ENCODE measurements around the gene CHMP5. TPM values are rescaled to one million over a fixed set of nuclear protein-coding genes. Genes with fewer than 3 reads are reported as not detected.

Gene CHMP5
- total RNA-seq, 1 experiment from 2014 or later, result 61.8 TPM

GRCh38 chr9:33290247-33291030, 25.6 kb downstream of the CHMP5 start, which contains the start of gene NFX1 (continued):
- TF ChIP-seq, protein P1, sequence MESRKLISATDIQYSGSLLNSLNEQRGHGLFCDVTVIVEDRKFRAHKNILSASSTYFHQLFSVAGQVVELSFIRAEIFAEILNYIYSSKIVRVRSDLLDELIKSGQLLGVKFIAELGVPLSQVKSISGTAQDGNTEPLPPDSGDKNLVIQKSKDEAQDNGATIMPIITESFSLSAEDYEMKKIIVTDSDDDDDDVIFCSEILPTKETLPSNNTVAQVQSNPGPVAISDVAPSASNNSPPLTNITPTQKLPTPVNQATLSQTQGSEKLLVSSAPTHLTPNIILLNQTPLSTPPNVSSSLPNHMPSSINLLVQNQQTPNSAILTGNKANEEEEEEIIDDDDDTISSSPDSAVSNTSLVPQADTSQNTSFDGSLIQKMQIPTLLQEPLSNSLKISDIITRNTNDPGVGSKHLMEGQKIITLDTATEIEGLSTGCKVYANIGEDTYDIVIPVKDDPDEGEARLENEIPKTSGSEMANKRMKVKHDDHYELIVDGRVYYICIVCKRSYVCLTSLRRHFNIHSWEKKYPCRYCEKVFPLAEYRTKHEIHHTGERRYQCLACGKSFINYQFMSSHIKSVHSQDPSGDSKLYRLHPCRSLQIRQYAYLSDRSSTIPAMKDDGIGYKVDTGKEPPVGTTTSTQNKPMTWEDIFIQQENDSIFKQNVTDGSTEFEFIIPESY (IDR thresholded peaks at IDR 0.05; ENCODE audit: extremely low read depth, insufficient replicate concordance, low read length), result peak; percentile 65
- peak; percentile 48; the same call in 1 of the 2 replicates for TF ChIP-seq ELF1 (IDR thresholded peaks at IDR 0.05; ENCODE audit: borderline replicate concordance, low read depth)
- TF ChIP-seq SRF (IDR thresholded peaks at IDR 0.05; ENCODE audit: low read depth), result peak; percentile 98
- peak; percentile 66 for TF ChIP-seq SIN3A (IDR thresholded peaks at IDR 0.05; ENCODE audit: low read depth)
- TF ChIP-seq, protein P2, sequence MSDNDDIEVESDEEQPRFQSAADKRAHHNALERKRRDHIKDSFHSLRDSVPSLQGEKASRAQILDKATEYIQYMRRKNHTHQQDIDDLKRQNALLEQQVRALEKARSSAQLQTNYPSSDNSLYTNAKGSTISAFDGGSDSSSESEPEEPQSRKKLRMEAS (IDR thresholded peaks at IDR 0.05), result peak; percentile 97
- TF ChIP-seq YY1 (IDR thresholded peaks at IDR 0.05; ENCODE audit: extremely low read depth, insufficient replicate concordance, low read depth, low read length), result no peak
- TF ChIP-seq ZFX (IDR thresholded peaks at IDR 0.05), result peak; percentile 48; the same call in 1 of the 2 replicates

DNA sequence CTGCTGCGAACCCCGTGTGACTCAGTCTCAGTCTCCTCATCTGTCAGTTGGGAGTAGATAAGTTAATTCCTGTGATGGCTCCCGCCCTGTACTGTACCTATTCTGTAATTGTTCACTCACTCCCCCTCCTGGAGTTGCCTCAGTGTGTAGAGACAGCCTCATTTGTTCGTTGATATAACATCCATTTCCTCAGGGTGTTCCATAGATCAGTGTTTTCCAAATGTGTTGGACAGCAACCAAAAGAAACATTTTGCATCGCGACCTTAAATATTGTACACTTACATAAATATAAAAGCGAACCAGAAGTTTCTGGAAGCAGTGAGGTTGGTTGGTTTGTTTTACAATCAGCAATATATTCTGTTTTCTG, 26.2 kb downstream of the CHMP5 start:
- Histone ChIP-seq H3K9me2 (ENCODE audit: insufficient read depth) (no peaks in the 10 kb centered on the region), H4K20me1 (ENCODE audit: insufficient read depth) (no peaks in the 10 kb centered on the region), H2AFZ (ENCODE audit: low read depth, low read length, poor library complexity, severe bottlenecking) (no peak overlapping the region), H3K79me2 (ENCODE audit: insufficient read depth, low read length) (peaks cover 57% of the 10 kb centered on the region), H3K9ac (ENCODE audit: low read length) (peak overlapping the region; percentile 91), H3K4me3 (replicated peaks in 1 of 2; ENCODE audit: low read depth in 1 of 2, low read length in 2 of 2) (peak overlapping the region; percentile 80 to 85), H3K36me3 (ENCODE audit: control insufficient read depth in 1 of 2, insufficient read depth in 2 of 2, low read length in 2 of 2) (peaks cover 18 to 27% of the 10 kb centered on the region in 2 experiments; a peak in 2 of 4 replicates), H3K4me2 (ENCODE audit: low read length) (peak overlapping the region; percentile 83), H3K4me1 (ENCODE audit: control insufficient read depth in 1 of 2, insufficient read depth in 2 of 2, low read length in 2 of 2) (peaks cover 5 to 22% of the 10 kb centered on the region in 2 experiments; a peak in 2 of 4 replicates), H3K27me3 (ENCODE audit: insufficient read depth, low read length) (no peaks in the 10 kb centered on the region), H3K9me3 (ENCODE audit: control insufficient read depth in 1 of 2, insufficient read depth in 1 of 2, low read depth in 1 of 2, low read length in 2 of 2) (no peaks in the 10 kb centered on the region), H3K27ac (ENCODE audit: low read depth, low read length) (peak overlapping the region; percentile 83)
- TF ChIP-seq, protein P2 (IDR thresholded peaks at IDR 0.05), result no peak
- TF ChIP-seq CEBPB (IDR thresholded peaks at IDR 0.05; ENCODE audit: low read depth) (0 out of 2 replicates have a peak, but pooled peaks have one; percentile 9), SRF (IDR thresholded peaks at IDR 0.05; ENCODE audit: low read depth) (no peak)
- intact Hi-C loops (cut with micrococcal nuclease), result loop anchor here (1.0 kb wide), 1 partner anchor 62 kb away; no protein-coding TSS in a partner anchor
- CTCF ChIA-PET, result interaction anchor here (1.2 kb wide), 1 partner anchor 176 kb away, joined by 7 read pairs; no protein-coding TSS in a partner anchor
- no peak for DNase-seq (ENCODE audit: low read depth, low spot score)
- no TSS peak for BruUV-seq (replicated peaks)
- no peak for ATAC-seq
- RAD21 ChIA-PET (ENCODE audit: low non-redundant PET in 1 of 2, low total read pairs in 2 of 2, uncharacterized antibody in 2 of 2, unreplicated experiment in 2 of 2), result no interaction called here
- POLR2A ChIA-PET, result interaction anchor here (1.2 kb wide), 3 partner anchors 18 to 168 kb away, joined by 3 to 8 read pairs (median 6); no protein-coding TSS in a partner anchor

Data from HCT116 (cell line).